GM18526 (cell line): Measurements from ENCODE around the gene ZC3H14.

Source experiments
- POLR2A ChIP-seq: IDR thresholded peaks from 3 replicates; pipeline ENCODE4 v1.6.1; 2011; ENCODE audit not compliant: insufficient read length; ENCODE audit errors: extremely low read depth

The ZC3H14 gene

GRCh38 chr14:88614218-88614907 lies 51.5 kb downstream of the ZC3H14 start:
- no peak for TF ChIP-seq POLR2A

GRCh38 chr14:88616697-88617096 lies 53.9 kb downstream of the ZC3H14 start:
- no peak for TF ChIP-seq POLR2A

- TF ChIP-seq POLR2A, result no peak
Measured at GRCh38 chr14:88617479-88617878, 54.6 kb downstream of the ZC3H14 start.

- TF ChIP-seq POLR2A, result no peak
Measured at GRCh38 chr14:88618476-88618875, 55.6 kb downstream of the ZC3H14 start.

GRCh38 chr14:88621100-88621499 lies 58.3 kb downstream of the ZC3H14 start:
- no peak for TF ChIP-seq POLR2A

- no peak for TF ChIP-seq POLR2A
Measured at GRCh38 chr14:88625671-88626070, 62.8 kb downstream of the ZC3H14 start.

GRCh38 chr14:88628033-88628432 lies 65.2 kb downstream of the ZC3H14 start:
- no peak for TF ChIP-seq POLR2A

- no peak for TF ChIP-seq POLR2A
Measured at GRCh38 chr14:88628462-88628861, 65.6 kb downstream of the ZC3H14 start.

GRCh38 chr14:88630565-88630964 lies 67.7 kb downstream of the ZC3H14 start:
- no peak for TF ChIP-seq POLR2A

GRCh38 chr14:88631091-88631490 lies 68.3 kb downstream of the ZC3H14 start:
- no peak for TF ChIP-seq POLR2A

GRCh38 chr14:88632512-88632911 lies 69.7 kb downstream of the ZC3H14 start:
- TF ChIP-seq POLR2A, result no peak

- no peak for TF ChIP-seq POLR2A
Measured at GRCh38 chr14:88639221-88639620, 76.4 kb downstream of the ZC3H14 start.

GRCh38 chr14:88660056-88660455 lies 97.2 kb downstream of the ZC3H14 start:
- TF ChIP-seq POLR2A, result no peak

- no peak for TF ChIP-seq POLR2A
Measured at GRCh38 chr14:88667555-88668273, 104.9 kb downstream of the ZC3H14 start.

GRCh38 chr14:88668448-88669116 lies 105.7 kb downstream of the ZC3H14 start:
- TF ChIP-seq POLR2A, result no peak

- TF ChIP-seq POLR2A, result no peak
Measured at GRCh38 chr14:88669346-88669745, 106.5 kb downstream of the ZC3H14 start.
